Parathyroid adenoma (tissue), 2 donors: ENCODE data around the gene SYNDIG1.

Source experiments
- H2AFZ ChIP-seq: fragments of 300-600 bp; sonication (generic); one replicate; pipeline ENCODE4 v1.7.0; 2017; ENCODE audit warnings: antibody characterized with exemption, mild to moderate bottlenecking
- H3K27ac ChIP-seq: fragments of 300-600 bp; sonication (generic); one replicate; pipeline ENCODE4 v1.7.0; 2017
- H3K27me3 ChIP-seq: fragments of 300-600 bp; sonication (generic); one replicate; pipeline ENCODE4 v1.7.0; 2017; ENCODE audit warnings: low read length; ENCODE audit not compliant: control insufficient read depth, insufficient read depth
- H3K36me3 ChIP-seq: fragments of 300-600 bp; sonication (generic); one replicate; pipeline ENCODE4 v1.7.0; 2017; ENCODE audit warnings: low read length; ENCODE audit not compliant: control insufficient read depth, insufficient read depth
- H3K4me1 ChIP-seq: fragments of 300-600 bp; sonication (generic); one replicate; pipeline ENCODE4 v1.7.0; 2017; ENCODE audit warnings: control low read depth
- H3K4me2 ChIP-seq: fragments of 300-600 bp; sonication (generic); one replicate; pipeline ENCODE4 v1.7.0; 2017; ENCODE audit warnings: low read length
- H3K4me3 ChIP-seq: fragments of 300-600 bp; sonication (generic); one replicate; pipeline ENCODE4 v1.7.0; 2017; ENCODE audit warnings: low read depth, low read length
- H3K79me2 ChIP-seq: fragments of 300-600 bp; sonication (generic); one replicate; pipeline ENCODE4 v1.7.0; 2017; ENCODE audit warnings: control low read depth
- H3K9ac ChIP-seq: fragments of 300-600 bp; sonication (generic); one replicate; pipeline ENCODE4 v1.7.0; 2017; ENCODE audit warnings: mild to moderate bottlenecking
- H3K9me3 ChIP-seq: fragments of 300-600 bp; sonication (generic); one replicate; pipeline ENCODE4 v1.7.0; 2017; ENCODE audit warnings: low read length; ENCODE audit not compliant: control insufficient read depth
- TF ChIP-seq, protein P1 (sequence below): fragments of 300-600 bp; sonication (generic); IDR thresholded peaks from one replicate; pipeline ENCODE4 v1.7.0; 2017; ENCODE audit warnings: antibody characterized with exemption, mild to moderate bottlenecking
- donor health status: primary hyperparathyroidism.

Gene SYNDIG1

DNA sequence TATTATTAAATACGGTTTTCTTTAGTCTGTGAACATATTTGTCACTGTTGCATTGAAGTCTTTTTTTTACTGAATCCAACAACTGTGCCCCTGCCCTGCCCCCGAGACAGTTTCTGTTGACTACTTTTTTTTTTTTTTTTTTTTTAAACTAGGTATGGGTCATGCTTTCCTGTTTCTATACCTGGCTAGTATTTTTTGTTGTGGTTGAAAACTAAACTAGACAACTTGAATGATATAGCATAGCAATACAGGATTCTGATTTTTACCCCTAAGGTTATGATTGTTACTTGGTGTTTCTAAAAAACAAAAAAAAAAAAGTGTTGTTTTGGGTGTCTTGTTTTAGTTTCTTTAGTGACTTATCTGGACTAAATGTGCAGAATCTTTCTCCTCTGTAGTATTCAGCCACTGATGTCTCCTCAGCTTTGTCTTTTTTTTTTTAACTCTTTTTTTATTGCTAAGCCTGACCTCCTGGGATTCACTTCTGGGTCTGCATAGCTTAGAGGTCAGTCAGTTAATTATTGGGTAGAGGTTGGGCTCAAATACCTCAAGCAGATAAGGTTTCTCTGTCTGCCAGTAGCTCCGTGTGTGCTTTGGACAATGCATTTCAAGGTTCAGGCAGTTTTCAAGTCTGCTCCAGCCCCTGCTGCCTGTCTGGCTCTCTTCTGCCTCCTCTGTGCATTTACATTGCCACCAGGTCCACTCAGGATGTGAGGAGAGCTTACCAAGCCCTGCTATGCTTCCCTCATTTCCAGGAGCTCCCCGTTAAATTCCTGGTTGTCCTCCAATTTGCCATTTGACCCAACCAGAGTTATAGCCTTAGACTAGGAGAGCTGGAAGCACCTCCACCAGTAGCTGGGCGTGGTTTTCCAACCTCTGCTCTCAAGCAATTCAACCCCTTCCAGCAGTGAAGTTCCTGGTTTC is 91.4 kb downstream of the SYNDIG1 start:
- Histone ChIP-seq H3K4me1 (no peaks in the 10 kb centered on the region), H3K9me3 (no peaks in the 10 kb centered on the region), H3K36me3 (no peaks in the 10 kb centered on the region), H3K4me3 (no peak overlapping the region), H3K4me2 (no peak overlapping the region), H2AFZ (no peak overlapping the region), H3K27me3 (no peaks in the 10 kb centered on the region), H3K79me2 (no peaks in the 10 kb centered on the region), H3K27ac (no peak overlapping the region), H3K9ac (no peak overlapping the region)
- TF ChIP-seq, protein P1, sequence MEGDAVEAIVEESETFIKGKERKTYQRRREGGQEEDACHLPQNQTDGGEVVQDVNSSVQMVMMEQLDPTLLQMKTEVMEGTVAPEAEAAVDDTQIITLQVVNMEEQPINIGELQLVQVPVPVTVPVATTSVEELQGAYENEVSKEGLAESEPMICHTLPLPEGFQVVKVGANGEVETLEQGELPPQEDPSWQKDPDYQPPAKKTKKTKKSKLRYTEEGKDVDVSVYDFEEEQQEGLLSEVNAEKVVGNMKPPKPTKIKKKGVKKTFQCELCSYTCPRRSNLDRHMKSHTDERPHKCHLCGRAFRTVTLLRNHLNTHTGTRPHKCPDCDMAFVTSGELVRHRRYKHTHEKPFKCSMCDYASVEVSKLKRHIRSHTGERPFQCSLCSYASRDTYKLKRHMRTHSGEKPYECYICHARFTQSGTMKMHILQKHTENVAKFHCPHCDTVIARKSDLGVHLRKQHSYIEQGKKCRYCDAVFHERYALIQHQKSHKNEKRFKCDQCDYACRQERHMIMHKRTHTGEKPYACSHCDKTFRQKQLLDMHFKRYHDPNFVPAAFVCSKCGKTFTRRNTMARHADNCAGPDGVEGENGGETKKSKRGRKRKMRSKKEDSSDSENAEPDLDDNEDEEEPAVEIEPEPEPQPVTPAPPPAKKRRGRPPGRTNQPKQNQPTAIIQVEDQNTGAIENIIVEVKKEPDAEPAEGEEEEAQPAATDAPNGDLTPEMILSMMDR, result no peak

- Histone ChIP-seq H3K9ac (no peak overlapping the region), H3K4me3 (no peak overlapping the region), H3K9me3 (no peaks in the 10 kb centered on the region), H2AFZ (no peak overlapping the region), H3K79me2 (no peaks in the 10 kb centered on the region), H3K27ac (no peak overlapping the region), H3K27me3 (no peaks in the 10 kb centered on the region), H3K4me2 (no peak overlapping the region), H3K36me3 (no peaks in the 10 kb centered on the region), H3K4me1 (no peaks in the 10 kb centered on the region)
- TF ChIP-seq, protein P1, result no peak
These were observed 96.5 kb downstream of the SYNDIG1 start for GRCh38 chr20:24565835-24566351.

DNA sequence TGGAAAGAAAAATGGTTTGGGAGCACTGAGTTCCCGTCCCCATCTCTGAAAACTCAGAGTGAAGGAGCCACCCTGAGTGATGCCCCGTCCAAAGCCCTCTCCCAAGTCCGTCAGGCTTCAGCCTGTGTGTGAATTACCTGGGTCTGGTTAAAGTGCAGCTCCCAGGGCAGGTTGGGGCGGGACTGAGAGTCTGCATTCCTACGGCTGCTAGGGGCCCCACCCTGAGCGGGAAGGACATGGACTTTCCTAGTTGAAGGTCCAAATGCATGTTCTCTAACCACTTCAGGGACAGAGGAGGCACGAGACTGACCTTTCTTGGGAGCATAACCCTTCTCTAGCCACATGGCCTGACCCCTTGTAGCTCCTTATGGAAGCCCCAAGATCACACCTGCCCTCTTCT is 97.2 kb downstream of the SYNDIG1 start:
- H2AFZ ChIP-seq, result no peak overlapping the region
- TF ChIP-seq, protein P1, result no peak
- no peaks in the 10 kb centered on the region for H3K9me3 ChIP-seq
- no peaks in the 10 kb centered on the region for H3K4me1 ChIP-seq
- no peaks in the 10 kb centered on the region for H3K79me2 ChIP-seq
- H3K4me2 ChIP-seq, result no peak overlapping the region
- H3K4me3 ChIP-seq, result no peak overlapping the region
- no peaks in the 10 kb centered on the region for H3K36me3 ChIP-seq
- H3K27ac ChIP-seq, result no peak overlapping the region
- H3K9ac ChIP-seq, result no peak overlapping the region
- no peaks in the 10 kb centered on the region for H3K27me3 ChIP-seq

GRCh38 chr20:24567508-24567907 is 98.1 kb downstream of the SYNDIG1 start:
- no peak overlapping the region for H3K27ac ChIP-seq
- H3K4me2 ChIP-seq, result no peak overlapping the region
- H3K4me3 ChIP-seq, result no peak overlapping the region
- H3K9me3 ChIP-seq, result no peaks in the 10 kb centered on the region
- no peaks in the 10 kb centered on the region for H3K27me3 ChIP-seq
- no peak overlapping the region for H3K9ac ChIP-seq
- H3K4me1 ChIP-seq, result no peaks in the 10 kb centered on the region
- no peaks in the 10 kb centered on the region for H3K79me2 ChIP-seq
- TF ChIP-seq, protein P1, result no peak
- H2AFZ ChIP-seq, result no peak overlapping the region
- no peaks in the 10 kb centered on the region for H3K36me3 ChIP-seq
